ENCODE measurements around the gene ZMYND8.
"Not testable (repeated sequence)": the region's sequence is repeated elsewhere in the genome, so short reads cannot be mapped to it uniquely, and the experiment has no call there.

ZMYND8 gene

DNA sequence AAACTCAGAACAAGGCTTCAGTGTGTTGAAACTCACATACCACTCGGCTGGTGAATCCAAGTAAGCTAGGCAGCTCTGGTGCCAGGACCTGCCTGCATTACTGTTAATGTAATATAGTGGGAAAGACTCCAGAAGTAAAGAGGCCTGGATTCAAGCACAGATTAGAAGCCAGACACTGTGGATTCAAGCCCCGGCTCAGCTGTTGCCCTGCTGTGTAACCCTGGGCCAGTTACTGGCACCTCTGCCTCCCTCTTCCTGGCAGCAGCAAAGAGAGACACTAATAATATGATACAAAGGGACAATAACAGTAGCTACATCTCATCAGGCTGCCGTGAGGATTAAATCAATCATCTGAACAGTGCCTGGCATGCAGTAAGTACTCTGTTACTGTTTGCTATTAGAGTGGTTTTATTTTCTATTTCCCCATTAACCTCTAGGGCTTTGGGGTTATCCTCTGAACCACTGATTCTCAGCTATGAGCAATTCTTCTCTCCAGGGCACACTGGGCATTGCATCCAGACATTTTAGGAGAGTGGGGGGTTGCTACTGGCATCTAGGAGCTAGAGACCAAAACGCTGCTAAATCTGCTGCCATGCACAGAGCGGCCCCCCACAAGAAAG lies 92.9 kb downstream of the ZMYND8 start:
- FAIRE-seq: no peak

GRCh38 chr20:47263080-47263464 lies 93.4 kb downstream of the ZMYND8 start:
- FAIRE-seq: no peak

GRCh38 chr20:47262365-47263013 lies 94.0 kb downstream of the ZMYND8 start:
- FAIRE-seq: no peak

GRCh38 chr20:47262008-47262364 lies 94.5 kb downstream of the ZMYND8 start:
- FAIRE-seq: no peak

- FAIRE-seq: not testable (repeated sequence)
Observed at GRCh38 chr20:47261161-47261774, 95.2 kb downstream of the ZMYND8 start.

DNA sequence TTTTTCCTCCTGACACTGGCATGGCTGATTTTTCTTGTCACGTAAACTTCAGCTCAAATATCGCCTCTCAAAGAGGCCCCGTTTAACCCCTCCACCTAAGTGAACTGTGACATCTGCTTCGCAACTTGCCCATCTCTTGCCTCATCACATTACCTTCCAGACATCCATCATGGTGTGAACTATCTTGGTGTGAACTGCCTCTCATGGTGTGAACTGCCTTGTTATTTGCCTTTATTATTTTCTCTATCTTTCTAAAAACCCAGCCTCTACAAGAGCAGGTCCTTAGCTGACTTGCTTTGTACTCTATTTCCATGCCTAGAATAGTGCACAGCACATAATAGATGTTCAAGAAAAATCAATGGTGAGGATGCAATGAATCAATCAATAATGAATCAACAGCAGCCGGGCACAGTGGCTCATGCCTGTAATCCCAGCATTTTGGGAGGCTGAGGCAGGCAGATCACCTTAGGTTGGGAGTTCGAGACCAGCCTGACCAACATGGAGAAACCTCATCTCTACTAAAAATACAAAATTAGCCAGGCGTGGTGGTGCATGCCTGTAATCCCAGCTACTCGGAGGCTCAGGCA lies 95.9 kb downstream of the ZMYND8 start:
- not testable (repeated sequence) for FAIRE-seq

GRCh38 chr20:47258745-47259695 lies 97.5 kb downstream of the ZMYND8 start:
- FAIRE-seq: no peak

GRCh38 chr20:47257771-47258170 lies 98.7 kb downstream of the ZMYND8 start:
- FAIRE-seq: no peak

DNA sequence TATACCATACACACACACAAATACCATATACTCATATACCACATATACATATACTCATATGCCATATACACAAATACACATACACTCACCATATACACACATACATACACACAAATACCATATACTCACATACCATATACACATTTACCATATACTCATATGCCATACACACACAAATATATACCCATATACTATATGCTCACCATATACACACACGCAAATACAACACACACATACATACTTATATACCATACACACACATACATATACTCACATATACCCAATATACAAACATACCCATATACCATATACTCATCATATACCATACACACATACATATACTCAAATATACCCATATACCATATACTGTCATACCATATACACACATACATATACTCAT lies 99.2 kb downstream of the ZMYND8 start:
- FAIRE-seq: no peak

DNA sequence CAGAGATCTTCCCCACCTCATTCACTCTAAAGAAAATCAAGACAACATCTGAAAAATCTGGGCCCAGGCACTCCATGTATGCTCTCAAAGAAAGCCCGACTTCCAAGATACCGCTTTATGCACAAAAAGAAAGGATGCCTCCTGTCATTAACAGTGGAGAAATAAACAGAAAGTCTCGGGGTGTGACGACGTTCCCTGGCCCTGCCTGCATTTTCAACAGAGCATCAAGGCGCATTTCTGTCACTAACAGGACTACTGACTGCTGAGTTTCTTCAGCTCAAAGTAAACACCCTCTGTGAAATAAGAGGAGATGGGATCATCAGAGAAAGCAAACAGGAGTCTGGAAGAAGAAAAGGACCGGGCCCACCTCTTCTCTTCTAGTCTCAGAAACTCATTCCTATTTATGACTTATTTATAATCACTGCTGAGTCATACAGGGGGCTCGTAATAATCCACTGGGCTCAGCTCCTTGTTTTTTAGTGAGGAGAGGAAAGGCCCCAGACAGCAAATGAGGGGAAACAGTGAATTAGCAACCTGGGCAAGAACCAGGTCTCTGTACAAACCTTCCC lies 99.7 kb downstream of the ZMYND8 start:
- no peak for FAIRE-seq

- FAIRE-seq: no peak
Observed at GRCh38 chr20:47253872-47254271, 102.6 kb downstream of the ZMYND8 start.

- FAIRE-seq: no peak
Observed at GRCh38 chr20:47252879-47253307, 103.6 kb downstream of the ZMYND8 start.

DNA sequence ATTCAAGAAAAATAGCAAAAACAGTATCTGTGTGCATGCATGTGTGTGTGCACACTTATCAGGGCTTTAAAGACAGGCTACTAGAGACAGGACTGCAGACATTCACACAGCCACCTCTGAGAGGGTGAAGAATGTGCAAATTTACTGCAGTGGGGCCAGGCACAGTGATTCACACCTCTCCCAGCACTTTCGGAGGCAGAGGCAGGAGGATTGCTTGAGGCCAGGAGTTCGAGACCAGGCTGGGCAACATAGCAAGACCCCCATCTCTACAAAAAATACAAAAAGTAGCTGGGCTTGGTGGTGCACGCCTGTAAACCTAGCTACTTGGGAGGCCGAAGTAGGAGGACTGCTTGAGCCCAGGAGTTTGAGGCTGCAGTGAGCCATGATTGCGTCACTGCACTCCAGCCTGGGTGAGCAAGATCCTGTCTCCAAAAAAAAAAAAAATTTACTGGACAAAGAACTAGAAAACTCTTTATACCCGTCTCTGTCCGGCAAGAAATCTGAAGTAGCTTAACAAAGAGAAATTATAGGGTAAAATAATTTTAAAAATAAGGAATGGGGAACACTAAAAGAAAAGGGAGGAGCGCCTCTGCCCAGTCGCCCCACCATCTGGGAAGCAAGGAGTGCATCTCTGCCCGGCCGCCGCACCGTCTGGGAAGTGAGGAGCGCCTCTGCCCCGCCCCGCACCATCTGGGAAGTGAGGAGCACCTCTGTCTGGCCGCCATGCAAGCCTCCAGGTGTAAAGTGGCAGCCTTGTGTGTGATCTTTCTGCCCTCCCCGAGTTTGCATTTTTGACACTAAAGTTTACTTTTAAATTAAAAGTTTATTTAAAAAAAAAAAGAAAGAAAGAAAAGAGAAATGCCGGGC lies 105.1 kb downstream of the ZMYND8 start:
- no peak for FAIRE-seq

GRCh38 chr20:47250360-47250759 lies 106.1 kb downstream of the ZMYND8 start:
- FAIRE-seq: no peak

GRCh38 chr20:47249913-47250312 lies 106.6 kb downstream of the ZMYND8 start:
- FAIRE-seq: no peak

GRCh38 chr20:47248448-47248966 lies 108.0 kb downstream of the ZMYND8 start:
- FAIRE-seq: no peak

- FAIRE-seq: no peak
Observed at GRCh38 chr20:47247972-47248371, 108.5 kb downstream of the ZMYND8 start.

- no peak for FAIRE-seq
Observed at GRCh38 chr20:47246061-47246777, 110.3 kb downstream of the ZMYND8 start.

DNA sequence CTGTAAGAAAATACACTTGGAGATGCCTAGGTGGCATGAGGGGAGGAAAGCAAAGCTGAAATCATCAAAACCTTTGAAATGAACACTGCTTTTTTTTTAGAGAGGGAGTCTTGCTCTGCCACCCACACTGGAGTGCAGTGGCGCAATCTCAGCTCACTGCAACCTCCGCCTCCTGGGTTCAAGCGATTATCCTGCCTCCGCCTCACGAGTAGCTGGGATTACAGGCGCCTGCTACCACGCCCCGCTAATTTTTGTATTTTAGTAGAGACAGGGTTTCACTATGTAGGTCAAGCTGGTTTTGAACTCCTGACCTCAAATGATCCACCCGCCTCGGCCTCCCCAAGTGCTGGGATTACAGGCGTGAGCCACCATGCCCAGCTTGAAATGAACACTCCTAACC lies 111.3 kb downstream of the ZMYND8 start:
- FAIRE-seq: not testable (repeated sequence)

GRCh38 chr20:47244451-47244850 lies 112.0 kb downstream of the ZMYND8 start:
- no peak for FAIRE-seq

Measured in endometrium (tissue), 2 donors.